Measurements from ENCODE around the gene USP19. TPM values are rescaled to one million over a fixed set of nuclear protein-coding genes. Genes with fewer than 3 reads are reported as not detected.

Gene USP19
- total RNA-seq, 1 experiment from 2014 or later, result 66.3 TPM

DNA sequence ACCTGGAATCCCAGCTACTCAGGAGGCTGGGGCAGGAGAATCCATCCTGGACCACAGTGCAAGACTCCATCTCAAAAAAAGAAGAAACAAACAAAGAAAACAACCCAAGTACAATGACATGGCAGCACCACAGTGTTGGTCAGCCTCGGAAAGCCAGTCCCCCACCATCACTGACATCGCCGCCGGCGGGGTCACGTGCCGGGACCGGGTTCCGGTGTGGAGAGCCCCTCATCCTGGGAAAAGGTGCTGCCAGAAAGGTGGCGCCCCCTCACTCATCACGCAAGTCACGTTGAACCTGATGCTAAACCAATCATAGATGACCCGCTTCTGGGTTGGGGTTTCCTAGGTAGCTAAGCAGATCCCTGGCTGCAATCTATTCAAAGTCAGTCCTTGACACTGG, 44.5 kb downstream of the USP19 start:
- H4K8ac ChIP-seq (replicated peaks; ENCODE audit: insufficient read length, low read depth, low read length), result no peak overlapping the region
- peaks cover 48 to 66% (median 63%) of the 10 kb centered on the region in 3 experiments for H3K36me3 Mint-ChIP-seq (ENCODE audit: insufficient read depth in 1 of 3, low read depth in 3 of 3)
- H2BK15ac ChIP-seq (ENCODE audit: low read depth, low read length), result no peak overlapping the region
- H4K20me1 ChIP-seq (ENCODE audit: control insufficient read depth, insufficient read depth, insufficient read length), result no peaks in the 10 kb centered on the region
- DNase-seq, result no peak
- no peak overlapping the region for H3K4ac ChIP-seq (ENCODE audit: low read depth, low read length)
- no peak overlapping the region for H3K18ac ChIP-seq (ENCODE audit: insufficient read length, low read depth, low read length)
- no peaks in the 10 kb centered on the region for H3K4me1 ChIP-seq (ENCODE audit: insufficient read depth, low read length)
- no peaks in the 10 kb centered on the region for H3K27me3 Mint-ChIP-seq (ENCODE audit: low read depth)
- H2BK12ac ChIP-seq (ENCODE audit: insufficient read length, low read depth, low read length), result no peak overlapping the region
- H4K91ac ChIP-seq (ENCODE audit: insufficient read length, low read depth, low read length), result no peak overlapping the region
- H3K27me3 ChIP-seq (ENCODE audit: insufficient read depth, low read length), result no peaks in the 10 kb centered on the region
- no peaks in the 10 kb centered on the region for H3K23me2 ChIP-seq (ENCODE audit: insufficient read length, low read depth, low read length, poor library complexity, severe bottlenecking)
- H3K56ac ChIP-seq (ENCODE audit: insufficient read length, low read depth, low read length), result no peak overlapping the region
- TF ChIP-seq, protein P1, sequence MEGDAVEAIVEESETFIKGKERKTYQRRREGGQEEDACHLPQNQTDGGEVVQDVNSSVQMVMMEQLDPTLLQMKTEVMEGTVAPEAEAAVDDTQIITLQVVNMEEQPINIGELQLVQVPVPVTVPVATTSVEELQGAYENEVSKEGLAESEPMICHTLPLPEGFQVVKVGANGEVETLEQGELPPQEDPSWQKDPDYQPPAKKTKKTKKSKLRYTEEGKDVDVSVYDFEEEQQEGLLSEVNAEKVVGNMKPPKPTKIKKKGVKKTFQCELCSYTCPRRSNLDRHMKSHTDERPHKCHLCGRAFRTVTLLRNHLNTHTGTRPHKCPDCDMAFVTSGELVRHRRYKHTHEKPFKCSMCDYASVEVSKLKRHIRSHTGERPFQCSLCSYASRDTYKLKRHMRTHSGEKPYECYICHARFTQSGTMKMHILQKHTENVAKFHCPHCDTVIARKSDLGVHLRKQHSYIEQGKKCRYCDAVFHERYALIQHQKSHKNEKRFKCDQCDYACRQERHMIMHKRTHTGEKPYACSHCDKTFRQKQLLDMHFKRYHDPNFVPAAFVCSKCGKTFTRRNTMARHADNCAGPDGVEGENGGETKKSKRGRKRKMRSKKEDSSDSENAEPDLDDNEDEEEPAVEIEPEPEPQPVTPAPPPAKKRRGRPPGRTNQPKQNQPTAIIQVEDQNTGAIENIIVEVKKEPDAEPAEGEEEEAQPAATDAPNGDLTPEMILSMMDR (conservative IDR thresholded peaks at IDR 0.05), result no peak
- peaks cover 10% of the 10 kb centered on the region for H3K79me1 ChIP-seq (ENCODE audit: insufficient read depth, low read depth, low read length, poor library complexity, severe bottlenecking)
- H3K9me3 Mint-ChIP-seq, result no peaks in the 10 kb centered on the region
- WGBS (ENCODE audit: extremely low coverage, insufficient read length, low lambda C conversion rate), result no CpG with 5 or more reads among the region's 13 CpGs
- H3T11ph ChIP-seq (ENCODE audit: low read length), result no peak overlapping the region
- no peak overlapping the region for H4K5ac ChIP-seq (ENCODE audit: insufficient read length, low read depth, low read length)
- H2BK20ac ChIP-seq (ENCODE audit: low read depth, low read length, poor library complexity, severe bottlenecking), result no peak overlapping the region
- H2AFZ ChIP-seq (ENCODE audit: low read length), result no peak overlapping the region
- H3K4me2 ChIP-seq (ENCODE audit: insufficient read depth, insufficient read length, low read length), result no peak overlapping the region
- H3K4me3 Mint-ChIP-seq, result no peak overlapping the region
- H2AK5ac ChIP-seq (ENCODE audit: insufficient read length, low read length), result no peak overlapping the region
- no peak overlapping the region for H3K14ac ChIP-seq (ENCODE audit: insufficient read depth, low read length)
- H2BK5ac ChIP-seq (ENCODE audit: insufficient read length, low read length), result no peak overlapping the region
- H3K9me3 ChIP-seq (ENCODE audit: control insufficient read depth, low read depth, low read length), result no peaks in the 10 kb centered on the region
- 0 out of 4 replicates have a peak, but pooled peaks cover 0 to 2% of the 10 kb centered on the region in 2 experiments for H3K4me1 Mint-ChIP-seq
- H3K79me2 ChIP-seq (ENCODE audit: insufficient read depth, low read length), result peaks cover 7% of the 10 kb centered on the region; the same call in 1 of the 2 replicates
- no peak overlapping the region for H2BK120ac ChIP-seq (ENCODE audit: low read depth, low read length, poor library complexity, severe bottlenecking)
- no peak overlapping the region for H3K23ac ChIP-seq (ENCODE audit: insufficient read length, low read depth, low read length)
- no peak overlapping the region for H3K9ac ChIP-seq (ENCODE audit: extremely low read depth, insufficient read length, low read length)
- H3K27ac ChIP-seq (ENCODE audit: insufficient read length, low read depth, low read length), result no peak overlapping the region
- H3K27ac Mint-ChIP-seq, result no peak overlapping the region

Small RNA genes within 50 kb of the gene (microRNA-seq; reads per million reads assigned to microRNA genes)
- not detected for gene MIR6890 (ENCODE audit: borderline microRNAs expressed)

Other genes with a start within 250 kb of the USP19 start
- 6.2 and 7.4 TPM in 2 replicates for gene SLC25A20, start 221.9 kb downstream of the USP19 start, total RNA-seq (2021)
- gene ARIH2, start 202.0 kb downstream of the USP19 start, total RNA-seq (2021), result 114 and 122 TPM in 2 replicates
- 34.5 and 36.0 TPM in 2 replicates for gene P4HTM, start 130.6 kb downstream of the USP19 start, total RNA-seq (2021)
- gene WDR6, start 113.4 kb downstream of the USP19 start, total RNA-seq (2021), result 282 and 298 TPM in 2 replicates
- 27.1 and 32.3 TPM in 2 replicates for gene DALRD3, start 102.2 kb downstream of the USP19 start, total RNA-seq (2021)
- 39.9 and 40.7 TPM in 2 replicates for gene NDUFAF3, start 98.7 kb downstream of the USP19 start, total RNA-seq (2021)
- 408 and 414 TPM in 2 replicates for gene IMPDH2, start 91.4 kb downstream of the USP19 start, total RNA-seq (2021)
- 151 and 167 TPM in 2 replicates for gene QRICH1, start 26.8 kb downstream of the USP19 start, total RNA-seq (2021)
- 375 and 390 TPM in 2 replicates for gene QARS1, start 16.1 kb downstream of the USP19 start, total RNA-seq (2021)
- gene LAMB2, start 12.2 kb upstream of the USP19 start, total RNA-seq (2021), result 121 and 130 TPM in 2 replicates
- gene CCDC71, start 45.5 kb upstream of the USP19 start, total RNA-seq (2021), result 26.1 and 27.6 TPM in 2 replicates
- gene KLHDC8B, start 50.8 kb upstream of the USP19 start, total RNA-seq (2021), result 13.5 and 14.4 TPM in 2 replicates
- gene C3orf62, start 156.4 kb upstream of the USP19 start, total RNA-seq (2021), result 4.5 and 4.6 TPM in 2 replicates
- 33.5 and 36.1 TPM in 2 replicates for gene USP4, start 219.2 kb upstream of the USP19 start, total RNA-seq (2021)
- gene GPX1, start 237.5 kb upstream of the USP19 start, total RNA-seq (2021), result 253 and 265 TPM in 2 replicates